Left ventricle myocardium superior (tissue), 1 donor: ENCODE data around the gene GIPR. TPM values are rescaled to one million over a fixed set of nuclear protein-coding genes. Genes with fewer than 3 reads are reported as not detected.

Experiments
- ATAC-seq: fragments of 200-7000 bp; cut with Tn5 transposase; one replicate; pipeline ENCODE4 v1.9.1; 2020; ENCODE audit warnings: mild to moderate bottlenecking, moderate library complexity
- DNase-seq: peaks from one replicate; pipeline ENCODE4 v3.0.0-alpha.2; 2020
- intact Hi-C: fragments of 100-400 bp; cut with micrococcal nuclease; formaldehyde crosslinking; loops from one replicate; pipeline ENCODE4 v1.11.0; 2022
- total RNA-seq: library from RNA; stranded (reverse); fragmentation: NEBNext Ultra II Directional; extraction: Animal tissue kit (Norgen Biotek cat#: 25700); gene quantifications from one replicate; pipeline ENCODE4 v1.2.1, GENCODE V29; 2021
- donor health status: DM: no; HTN: yes; CAD: no; lungs with severe emphysema.

Gene GIPR
- total RNA-seq, 1 donor from 2014 or later, result 4.1 TPM

- ATAC-seq, result no peak
- intact Hi-C loops, result no loop called here
- peak; percentile 35 for DNase-seq
Measured at GRCh38 chr19:45645068-45645630, 22.9 kb upstream of the GIPR start.

DNA sequence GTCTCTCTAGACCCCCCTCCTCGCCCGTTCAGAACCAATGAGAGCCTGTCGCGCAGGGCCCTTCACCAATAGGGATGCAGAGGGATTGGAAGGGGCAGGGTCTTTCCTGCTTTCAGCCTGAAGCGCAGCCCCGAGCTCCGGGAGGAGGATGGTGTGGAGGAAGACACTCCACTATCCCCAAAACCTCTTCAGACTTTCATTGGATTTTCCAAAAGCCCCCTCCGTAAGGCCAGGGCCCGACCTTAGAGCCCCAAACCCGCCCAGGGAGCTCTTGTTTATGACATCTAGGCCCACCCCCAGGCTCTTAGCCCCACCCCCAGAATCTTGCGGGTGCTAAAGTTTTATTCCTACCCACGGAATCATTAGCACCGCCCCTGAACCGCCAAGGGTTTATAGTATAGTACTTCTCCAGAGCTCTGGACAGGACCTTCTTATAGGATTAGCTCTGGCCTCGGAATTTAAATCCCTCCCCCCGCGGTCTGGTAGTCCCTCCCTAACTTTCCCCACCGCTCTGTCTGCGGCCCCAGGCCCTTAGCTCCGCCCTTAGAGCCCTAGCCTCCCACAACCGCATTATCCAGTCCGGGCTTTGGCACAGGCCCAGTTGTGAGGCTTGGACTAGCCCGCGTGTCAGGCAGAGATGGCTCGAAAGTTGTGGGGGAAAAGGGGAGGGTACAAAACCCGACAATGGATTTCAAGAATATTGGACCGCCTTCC lies 22.2 kb upstream of the GIPR start:
- intact Hi-C loops, result no loop called here
- DNase-seq, result peak; percentile 87
- ATAC-seq, result peak; percentile 81

DNA sequence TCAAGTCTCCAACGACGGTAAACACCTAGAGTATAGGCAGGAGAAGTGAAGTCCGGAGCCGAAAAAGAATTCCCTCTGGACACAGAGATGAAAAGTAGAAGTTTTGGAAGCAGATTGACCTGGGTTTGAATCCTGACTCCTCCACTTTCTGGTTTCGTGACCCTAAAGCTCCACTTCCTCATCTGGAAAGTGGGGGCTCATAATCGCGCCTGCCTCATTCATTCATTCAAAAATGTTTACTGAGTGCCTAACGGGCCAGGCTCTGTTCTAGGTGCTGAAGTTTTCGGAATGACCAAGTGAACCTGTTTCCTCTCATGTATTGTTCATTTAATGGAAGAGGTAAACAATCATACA lies 21.7 kb upstream of the GIPR start:
- ATAC-seq, result no peak
- DNase-seq, result no peak
- intact Hi-C loops, result no loop called here

GRCh38 chr19:45650722-45651121 lies 17.3 kb upstream of the GIPR start:
- intact Hi-C loops, result no loop called here
- ATAC-seq (no peak), DNase-seq (no peak)

GRCh38 chr19:45653634-45654033 lies 14.4 kb upstream of the GIPR start:
- intact Hi-C loops, result no loop called here
- DNase-seq (no peak), ATAC-seq (no peak)

GRCh38 chr19:45655073-45655472 lies 12.9 kb upstream of the GIPR start:
- DNase-seq (no peak), ATAC-seq (no peak)
- intact Hi-C loops, result no loop called here

GRCh38 chr19:45657520-45658167 lies 10.4 kb upstream of the GIPR start:
- DNase-seq (no peak), ATAC-seq (no peak)
- intact Hi-C loops, result no loop called here

DNA sequence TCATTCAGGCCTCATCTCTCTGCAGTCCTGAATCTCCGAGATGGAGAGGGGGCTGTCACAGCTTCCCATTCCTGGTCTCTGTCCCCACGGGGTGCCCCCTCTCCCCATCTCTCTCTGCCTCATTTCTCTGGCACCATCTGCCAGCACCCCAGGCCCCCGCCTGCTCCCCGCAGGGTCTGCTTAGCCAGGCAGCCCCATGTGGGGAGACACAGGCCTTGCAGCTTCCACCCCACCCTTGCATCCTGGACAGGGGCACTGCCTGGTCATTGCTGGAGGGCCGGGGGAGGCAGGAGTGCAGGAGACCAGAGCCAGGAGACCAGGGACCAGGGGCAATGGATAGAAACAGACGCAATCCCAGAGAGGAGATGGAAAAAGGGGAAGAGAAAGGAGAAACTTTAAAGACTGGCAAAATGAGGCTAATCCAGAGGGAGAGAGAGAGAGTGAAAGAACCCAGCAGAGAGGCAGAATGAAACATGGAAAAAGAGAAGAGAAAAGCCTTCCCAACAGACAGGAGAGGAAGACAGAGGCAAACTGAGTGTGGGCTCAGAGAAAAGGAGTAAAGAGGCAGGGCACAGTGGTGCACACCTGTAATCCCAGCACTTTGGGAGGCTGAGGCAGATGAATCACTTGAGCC lies 8.8 kb upstream of the GIPR start:
- intact Hi-C loops, result no loop called here
- no peak for ATAC-seq
- no peak for DNase-seq

GRCh38 chr19:45660636-45661035 lies 7.4 kb upstream of the GIPR start:
- no peak for DNase-seq
- intact Hi-C loops, result no loop called here
- no peak for ATAC-seq

DNA sequence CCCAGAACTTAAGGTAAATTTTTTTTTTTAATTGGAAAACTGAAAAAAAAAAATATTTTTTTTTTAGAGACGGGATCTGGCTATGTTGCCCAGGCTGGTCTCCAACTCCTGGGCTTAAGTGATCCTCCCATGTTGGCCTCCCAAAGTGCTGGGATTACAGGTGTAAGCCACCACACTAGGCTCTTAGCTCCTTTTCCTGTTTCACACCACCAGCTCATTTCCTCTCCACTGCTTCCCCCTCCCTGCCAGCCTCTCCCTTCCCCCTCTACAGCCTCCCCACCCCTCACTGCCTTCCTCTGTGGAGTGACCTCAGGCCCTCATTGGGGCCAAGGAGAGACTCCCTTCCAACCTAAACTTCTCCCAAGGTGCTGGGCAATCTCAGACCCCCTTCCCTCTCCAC lies 4.2 kb upstream of the GIPR start:
- ATAC-seq (no peak), DNase-seq (no peak)
- intact Hi-C loops, result no loop called here

DNA sequence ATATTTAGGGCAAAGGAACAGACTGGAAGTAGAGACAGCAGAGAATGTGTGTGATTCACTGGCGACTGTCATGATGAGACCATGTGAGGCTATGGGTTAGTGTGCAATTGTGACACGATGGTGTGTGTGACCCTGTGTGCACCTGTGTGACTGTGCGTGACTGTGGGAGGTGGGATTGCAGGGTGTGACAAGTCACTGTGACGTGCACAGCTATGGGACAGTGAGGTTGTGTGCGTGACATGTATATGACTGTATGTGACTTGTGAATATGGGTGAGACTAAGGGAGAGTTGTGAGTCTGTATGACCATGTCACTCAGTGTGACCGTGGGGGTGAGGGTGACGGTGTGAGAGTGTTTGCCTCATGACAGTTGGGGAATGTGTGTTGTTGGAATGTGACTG lies 3.4 kb upstream of the GIPR start:
- DNase-seq, result no peak
- intact Hi-C loops, result no loop called here
- ATAC-seq, result no peak

DNA sequence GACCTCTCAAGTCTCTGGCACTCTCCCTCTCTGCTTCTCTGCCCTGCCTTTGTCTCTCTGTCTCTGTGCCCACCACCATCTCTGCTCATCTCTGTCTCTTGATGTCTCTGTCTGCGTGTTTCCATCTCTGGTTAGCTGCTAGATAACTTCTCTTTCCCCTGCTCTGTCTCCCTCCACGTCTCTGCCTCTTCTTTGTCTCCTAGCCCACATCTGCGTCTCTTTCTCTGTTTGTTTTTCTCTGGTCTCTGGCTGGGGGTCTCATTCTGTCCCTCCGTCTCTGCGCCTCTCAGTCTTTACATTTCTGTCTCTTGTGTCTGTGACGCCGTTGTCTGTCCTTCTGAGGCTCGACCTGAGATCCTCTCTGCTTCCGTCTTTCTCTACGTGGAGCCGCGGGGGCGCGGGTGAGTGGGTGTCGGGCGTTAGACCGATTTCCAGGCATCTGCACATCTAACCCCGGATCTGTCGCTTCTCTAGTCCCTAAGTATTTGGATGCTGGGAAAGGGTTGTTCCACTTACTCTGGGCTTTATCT lies 386 bp downstream of the GIPR start:
- ATAC-seq (no peak), DNase-seq (no peak)
- intact Hi-C loops, result no loop called here

DNA sequence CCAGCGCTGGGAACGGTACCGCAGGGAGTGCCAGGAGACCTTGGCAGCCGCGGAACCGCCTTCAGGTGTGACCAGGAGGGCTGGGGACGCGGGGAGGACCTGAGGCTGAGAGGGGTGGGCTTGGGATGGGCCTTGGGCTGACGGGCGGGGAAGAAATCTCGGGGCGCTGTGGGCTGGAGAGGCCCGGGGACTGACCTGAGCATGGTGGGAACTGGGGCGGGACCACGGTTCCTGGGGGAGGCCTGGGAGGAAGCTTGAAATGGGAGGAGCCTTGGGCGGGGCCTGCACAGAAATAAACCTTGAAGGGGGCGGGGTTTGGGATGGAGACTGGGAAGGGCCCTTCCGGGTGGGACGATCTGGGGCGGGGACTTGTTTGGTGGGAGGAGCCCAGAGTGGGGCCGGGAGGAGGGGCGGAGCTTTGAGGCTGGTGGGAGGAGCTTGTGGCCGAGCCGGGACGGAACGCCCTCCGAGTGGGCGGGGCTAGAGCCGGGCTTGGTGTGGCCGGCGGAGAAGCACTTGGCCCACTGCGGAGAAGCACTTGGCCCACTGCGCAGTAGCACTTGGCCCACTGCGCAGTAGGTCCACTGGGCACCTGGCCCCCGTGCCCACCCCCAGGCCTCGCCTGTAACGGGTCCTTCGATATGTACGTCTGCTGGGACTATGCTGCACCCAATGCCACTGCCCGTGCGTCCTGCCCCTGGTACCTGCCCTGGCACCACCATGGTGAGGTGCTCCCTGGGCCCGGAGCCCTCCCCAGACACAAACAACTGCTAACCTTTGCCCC lies 2.8 kb downstream of the GIPR start:
- peak; percentile 79 for DNase-seq
- intact Hi-C loops, result no loop called here
- ATAC-seq, result peak; percentile 52

DNA sequence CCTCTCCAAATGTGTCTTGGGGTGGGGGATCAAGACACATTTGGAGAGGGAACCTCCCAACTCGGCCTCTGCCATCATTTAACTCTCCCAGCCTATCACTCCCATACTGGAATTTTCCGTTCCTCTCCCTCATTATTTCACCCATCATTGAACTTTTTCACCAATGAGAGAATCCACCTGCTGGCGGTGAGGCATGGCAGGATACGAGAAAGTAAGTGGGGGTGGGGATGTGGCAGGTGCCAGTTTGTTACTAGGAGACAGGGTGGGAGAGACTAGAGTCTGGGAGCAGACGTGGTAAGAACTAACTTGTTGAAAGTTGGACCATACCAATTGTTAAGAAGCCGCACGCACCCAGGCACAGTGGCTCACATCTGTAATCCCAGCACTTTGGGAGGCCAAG lies 6.9 kb downstream of the GIPR start:
- DNase-seq, result no peak
- intact Hi-C loops, result no loop called here
- no peak for ATAC-seq

DNA sequence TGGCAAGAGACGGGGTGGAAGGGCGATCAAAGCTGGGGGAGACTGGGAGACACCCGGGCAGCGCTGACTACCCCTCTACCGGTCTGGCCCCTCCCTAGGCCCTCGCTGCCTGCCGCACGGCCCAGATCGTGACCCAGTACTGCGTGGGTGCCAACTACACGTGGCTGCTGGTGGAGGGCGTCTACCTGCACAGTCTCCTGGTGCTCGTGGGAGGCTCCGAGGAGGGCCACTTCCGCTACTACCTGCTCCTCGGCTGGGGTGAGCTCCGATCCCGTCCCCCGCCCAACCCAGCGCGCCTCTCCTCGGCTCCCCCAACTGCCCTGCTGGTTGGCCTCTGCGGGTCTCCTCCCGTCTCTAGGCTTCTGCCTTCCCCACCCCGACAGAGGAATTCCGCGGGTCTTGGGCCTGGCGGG lies 8.8 kb downstream of the GIPR start:
- DNase-seq, result no peak

GRCh38 chr19:45677351-45678230 lies 9.6 kb downstream of the GIPR start:
- ATAC-seq, result peak; percentile 58

More for the DNA sequence above, 8.8 kb downstream of the GIPR start:
- ATAC-seq, result no peak
- intact Hi-C loops, result no loop called here

GRCh38 chr19:45681391-45682015 lies 13.5 kb downstream of the GIPR start:
- ATAC-seq, result peak; percentile 91
- intact Hi-C loops, result no loop called here

More at GRCh38 chr19:45677351-45678230, 9.6 kb downstream of the GIPR start:
- DNase-seq, result peak; percentile 70
- intact Hi-C loops, result no loop called here

GRCh38 chr19:45682117-45682516 lies 14.1 kb downstream of the GIPR start:
- ATAC-seq, result no peak
- intact Hi-C loops, result no loop called here
- DNase-seq, result no peak

More at GRCh38 chr19:45681391-45682015, 13.5 kb downstream of the GIPR start:
- peak; percentile 91 for DNase-seq
